ENCODE data around the gene RGS21. TPM values are rescaled to one million over a fixed set of nuclear protein-coding genes. Genes with fewer than 3 reads are reported as not detected.

RGS21 gene
- total and polyA plus RNA-seq, 2 experiments from 2014 or later, result not detected

Other genes starting within 250 kb of the RGS21 start
- gene RGS18, start 158.5 kb upstream of the RGS21 start, total RNA-seq, result 0.13 TPM in 1 of 2 replicates, not detected in the other
- gene RGS18, start 158.5 kb upstream of the RGS21 start, polyA plus RNA-seq, result not detected in 2 replicates

Measured in hepatocyte (in vitro differentiated cells).